ENCODE results near the gene RIF1.

RIF1 gene

DNA sequence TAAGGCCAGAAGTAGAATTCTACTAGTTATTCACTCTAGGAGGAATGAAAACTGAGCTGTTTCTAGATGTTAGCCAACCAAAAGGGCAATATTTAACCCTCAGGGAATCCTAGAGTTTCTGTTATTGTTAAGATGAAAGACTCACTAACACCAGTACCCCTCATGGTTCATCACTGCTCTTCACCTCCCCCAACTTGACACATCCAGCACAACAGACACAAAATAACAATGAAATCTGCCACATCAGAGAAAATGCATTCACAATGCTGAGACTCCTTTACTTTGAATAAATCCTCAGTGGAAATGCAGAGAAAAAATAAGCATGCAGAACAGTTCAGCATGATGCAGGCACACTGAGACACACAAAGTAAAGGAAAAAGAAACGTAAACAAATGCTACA lies 111.3 kb downstream of the RIF1 start:
- DNase-seq = no peak

DNA sequence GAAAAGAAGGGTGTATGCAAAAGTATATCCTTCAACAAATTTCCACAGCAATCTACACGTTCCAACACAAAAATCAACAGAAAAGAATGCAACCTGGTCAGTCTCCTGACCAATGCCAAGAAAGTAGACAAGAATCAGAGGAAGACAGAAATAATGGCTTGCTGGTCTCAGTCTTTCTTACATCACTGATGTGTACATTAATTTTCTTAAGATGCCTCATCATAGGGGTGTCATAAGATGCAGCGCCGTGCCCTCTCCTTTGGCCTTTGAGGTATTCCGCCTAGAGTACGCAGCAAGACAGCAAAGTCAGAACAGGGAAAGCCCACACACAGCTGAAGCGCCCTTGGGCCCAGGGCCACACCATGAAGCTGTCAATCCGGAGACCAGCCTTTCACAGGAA lies 112.9 kb downstream of the RIF1 start:
- DNase-seq = no peak

DNA sequence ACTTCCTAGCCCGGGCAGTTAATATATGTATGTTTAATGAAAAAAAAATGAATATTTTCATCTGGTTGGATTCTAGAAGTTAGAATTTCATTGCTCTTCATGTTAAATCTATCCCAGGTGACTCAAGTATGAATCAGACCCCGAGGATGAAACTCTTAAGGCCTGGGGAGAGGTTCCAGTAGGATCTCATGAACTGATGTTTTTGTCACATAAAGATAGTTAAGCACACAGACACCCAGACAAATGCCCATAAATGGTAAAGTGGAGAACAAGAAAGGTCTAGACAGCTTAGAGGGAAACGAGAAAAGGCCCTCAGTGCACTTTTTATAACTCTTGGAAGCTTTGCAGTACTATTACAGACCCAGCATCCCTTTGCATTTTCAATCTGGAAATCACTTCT lies 114.1 kb downstream of the RIF1 start:
- DNase-seq = no peak

DNA sequence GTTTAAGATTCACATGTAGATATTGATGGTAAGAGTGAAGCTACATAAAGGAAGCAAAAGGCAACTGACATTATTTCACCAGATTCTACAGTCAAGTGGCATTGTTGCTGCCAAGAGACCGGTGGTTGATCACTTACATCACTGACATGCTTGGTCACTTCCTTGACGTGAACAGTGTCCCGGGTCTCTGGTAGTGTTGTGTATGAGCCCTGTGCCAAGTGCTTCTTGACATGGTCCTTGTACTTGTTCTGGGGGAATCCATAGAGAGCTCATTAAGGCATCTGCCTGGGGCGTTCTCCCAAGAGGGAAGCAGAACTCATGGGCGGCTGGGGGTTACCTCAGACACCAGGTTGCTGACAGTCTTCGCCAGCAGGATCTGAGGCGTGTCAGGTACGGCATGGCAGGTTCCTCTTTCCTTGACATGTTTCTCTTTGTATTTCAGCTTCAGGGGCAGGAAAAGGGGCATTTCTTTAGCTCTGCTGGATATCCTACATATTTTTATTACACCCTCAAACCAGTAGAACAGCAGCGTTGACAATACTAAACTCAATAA lies 116.2 kb downstream of the RIF1 start:
- no peak for DNase-seq

DNA sequence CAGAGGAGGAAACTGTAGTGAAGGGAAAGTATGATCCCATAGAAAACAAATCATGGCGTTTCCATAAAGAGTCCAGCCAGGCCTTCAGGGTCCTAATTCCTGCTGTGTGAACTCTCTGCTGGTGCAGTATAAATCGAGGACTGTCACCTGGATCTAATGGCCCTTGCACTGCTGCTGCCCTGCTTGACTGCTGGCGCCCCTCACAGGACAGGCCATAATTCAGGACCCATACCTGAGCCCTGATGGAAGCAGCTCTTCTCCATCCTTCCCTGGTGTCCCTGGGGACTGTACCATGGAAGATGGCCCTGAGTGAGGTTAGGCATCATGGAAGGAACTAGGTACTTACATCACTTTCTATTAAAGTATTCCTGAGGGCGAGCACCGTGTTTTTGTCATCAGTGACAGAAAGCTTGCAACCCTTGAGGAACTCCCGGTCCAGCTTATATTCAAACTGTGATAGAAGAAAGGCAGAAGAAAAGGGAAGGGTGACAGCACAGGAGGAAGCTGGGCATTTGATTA lies 116.9 kb downstream of the RIF1 start:
- DNase-seq = no peak
